Ishikawa (cell line): ENCODE data around the gene TCF19.

Experiments
- CREB1 ChIP-seq: IDR thresholded peaks from 2 replicates; pipeline ENCODE4 v1.6.1; 2012; ENCODE audit warnings: low read depth
- EGR1 ChIP-seq: IDR thresholded peaks from 2 replicates; pipeline ENCODE4 v1.6.1; 2012
- NFIC ChIP-seq: IDR thresholded peaks from 2 replicates; pipeline ENCODE4 v1.6.1; 2012
- TAF1 ChIP-seq: IDR thresholded peaks from 2 replicates; pipeline ENCODE4 v1.6.1; 2012; ENCODE audit warnings: low read depth, mild to moderate bottlenecking
- TF ChIP-seq, protein P1 (sequence below): IDR thresholded peaks from 2 replicates; pipeline ENCODE4 v1.6.1; 2012
- TF ChIP-seq, protein P2 (sequence below): IDR thresholded peaks from 2 replicates; pipeline ENCODE4 v1.6.1; 2012; ENCODE audit warnings: low read depth, mild to moderate bottlenecking

DNA sequence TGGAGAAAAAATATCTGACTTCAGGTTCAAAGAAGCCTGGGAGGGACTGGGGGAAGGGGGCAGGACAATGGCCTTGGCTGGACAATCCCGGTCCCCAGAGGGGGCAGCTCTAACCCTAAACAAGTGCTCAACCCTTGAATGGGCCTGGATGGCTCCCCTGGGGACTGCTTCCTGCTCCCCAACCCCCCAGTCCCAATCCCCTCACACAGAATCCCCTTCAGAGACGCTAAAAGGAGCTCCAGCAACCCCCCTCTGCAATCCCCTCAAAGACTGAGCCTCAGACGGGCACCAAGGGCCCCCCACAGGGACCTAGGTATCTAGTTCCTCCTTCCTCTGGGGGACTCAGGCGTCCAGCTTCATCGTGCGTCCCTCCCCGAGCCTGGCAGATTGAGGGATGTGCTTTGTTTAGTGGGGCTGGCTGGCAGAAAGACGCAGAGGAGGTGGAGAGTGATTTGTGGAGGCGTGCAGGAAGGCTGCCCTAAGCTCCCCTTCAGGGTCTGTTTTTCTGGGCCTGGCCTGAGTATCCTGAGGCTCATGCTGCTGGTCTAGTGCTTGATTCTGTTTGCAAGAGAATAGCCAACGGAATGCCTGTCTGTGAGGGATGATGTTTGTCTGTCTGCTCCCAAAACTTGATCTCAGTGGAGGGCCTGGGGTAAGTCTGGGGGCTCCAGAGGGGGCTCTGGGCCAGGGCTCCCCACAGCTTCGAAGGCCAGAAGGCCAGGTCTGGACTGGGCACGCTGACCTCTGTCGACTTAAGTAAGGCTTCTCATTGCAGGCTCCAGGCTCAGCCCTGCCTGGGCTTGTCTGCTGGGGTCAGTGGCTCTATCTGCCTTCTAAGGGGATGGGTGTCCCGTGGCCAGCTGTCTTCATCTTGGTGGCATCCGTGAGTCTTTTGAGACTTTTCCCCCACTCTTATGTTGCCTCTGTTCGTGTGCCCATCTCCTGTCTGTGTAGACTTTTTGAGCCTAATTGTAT, 13.8 kb downstream of the TCF19 start:
- TF ChIP-seq NFIC (no peak), EGR1 (no peak), TAF1 (no peak), CREB1 (no peak)
- TF ChIP-seq, protein P1, sequence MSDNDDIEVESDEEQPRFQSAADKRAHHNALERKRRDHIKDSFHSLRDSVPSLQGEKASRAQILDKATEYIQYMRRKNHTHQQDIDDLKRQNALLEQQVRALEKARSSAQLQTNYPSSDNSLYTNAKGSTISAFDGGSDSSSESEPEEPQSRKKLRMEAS: no peak
- TF ChIP-seq, protein P2, sequence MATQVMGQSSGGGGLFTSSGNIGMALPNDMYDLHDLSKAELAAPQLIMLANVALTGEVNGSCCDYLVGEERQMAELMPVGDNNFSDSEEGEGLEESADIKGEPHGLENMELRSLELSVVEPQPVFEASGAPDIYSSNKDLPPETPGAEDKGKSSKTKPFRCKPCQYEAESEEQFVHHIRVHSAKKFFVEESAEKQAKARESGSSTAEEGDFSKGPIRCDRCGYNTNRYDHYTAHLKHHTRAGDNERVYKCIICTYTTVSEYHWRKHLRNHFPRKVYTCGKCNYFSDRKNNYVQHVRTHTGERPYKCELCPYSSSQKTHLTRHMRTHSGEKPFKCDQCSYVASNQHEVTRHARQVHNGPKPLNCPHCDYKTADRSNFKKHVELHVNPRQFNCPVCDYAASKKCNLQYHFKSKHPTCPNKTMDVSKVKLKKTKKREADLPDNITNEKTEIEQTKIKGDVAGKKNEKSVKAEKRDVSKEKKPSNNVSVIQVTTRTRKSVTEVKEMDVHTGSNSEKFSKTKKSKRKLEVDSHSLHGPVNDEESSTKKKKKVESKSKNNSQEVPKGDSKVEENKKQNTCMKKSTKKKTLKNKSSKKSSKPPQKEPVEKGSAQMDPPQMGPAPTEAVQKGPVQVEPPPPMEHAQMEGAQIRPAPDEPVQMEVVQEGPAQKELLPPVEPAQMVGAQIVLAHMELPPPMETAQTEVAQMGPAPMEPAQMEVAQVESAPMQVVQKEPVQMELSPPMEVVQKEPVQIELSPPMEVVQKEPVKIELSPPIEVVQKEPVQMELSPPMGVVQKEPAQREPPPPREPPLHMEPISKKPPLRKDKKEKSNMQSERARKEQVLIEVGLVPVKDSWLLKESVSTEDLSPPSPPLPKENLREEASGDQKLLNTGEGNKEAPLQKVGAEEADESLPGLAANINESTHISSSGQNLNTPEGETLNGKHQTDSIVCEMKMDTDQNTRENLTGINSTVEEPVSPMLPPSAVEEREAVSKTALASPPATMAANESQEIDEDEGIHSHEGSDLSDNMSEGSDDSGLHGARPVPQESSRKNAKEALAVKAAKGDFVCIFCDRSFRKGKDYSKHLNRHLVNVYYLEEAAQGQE: no peak
